GM12872 (cell line): Measurements from ENCODE around the gene IRS1.

ENCODE experiments used
- TF ChIP-seq, protein P1 (sequence below): IDR thresholded peaks from 3 replicates; pipeline ENCODE4 v1.5.1; 2011; ENCODE audit warnings: low read depth, mild to moderate bottlenecking, low read length, moderate library complexity; ENCODE audit not compliant: insufficient read depth

IRS1 gene

DNA sequence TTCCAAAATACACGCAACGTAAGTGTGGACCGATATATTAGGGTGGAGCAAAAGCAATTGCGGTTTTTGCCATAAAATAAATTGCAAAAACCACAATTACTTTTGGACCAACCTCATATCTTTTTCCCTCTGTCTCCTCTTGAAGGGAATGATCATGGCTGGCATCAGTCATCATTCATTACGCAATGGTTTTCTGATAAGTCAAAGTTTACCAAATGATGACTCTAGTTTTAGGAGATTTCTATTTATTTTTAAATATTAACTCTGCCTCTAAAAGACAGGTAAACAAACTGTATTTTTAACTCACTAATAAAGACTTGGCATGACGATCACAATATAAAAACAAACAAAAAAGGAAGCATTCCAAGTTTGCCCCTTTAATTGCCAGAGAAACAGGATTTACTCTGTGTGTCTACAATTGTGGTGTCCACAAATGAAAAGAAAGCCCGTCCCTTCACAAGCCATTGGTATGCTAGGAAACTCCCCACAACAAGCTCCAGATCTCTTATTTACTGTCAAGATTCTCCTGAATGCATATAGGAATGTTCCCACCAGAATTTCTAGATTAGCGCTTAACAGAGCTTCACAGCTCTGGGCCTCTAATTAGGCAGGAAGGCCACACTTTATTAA is 61.3 kb downstream of the IRS1 start:
- TF ChIP-seq, protein P1, sequence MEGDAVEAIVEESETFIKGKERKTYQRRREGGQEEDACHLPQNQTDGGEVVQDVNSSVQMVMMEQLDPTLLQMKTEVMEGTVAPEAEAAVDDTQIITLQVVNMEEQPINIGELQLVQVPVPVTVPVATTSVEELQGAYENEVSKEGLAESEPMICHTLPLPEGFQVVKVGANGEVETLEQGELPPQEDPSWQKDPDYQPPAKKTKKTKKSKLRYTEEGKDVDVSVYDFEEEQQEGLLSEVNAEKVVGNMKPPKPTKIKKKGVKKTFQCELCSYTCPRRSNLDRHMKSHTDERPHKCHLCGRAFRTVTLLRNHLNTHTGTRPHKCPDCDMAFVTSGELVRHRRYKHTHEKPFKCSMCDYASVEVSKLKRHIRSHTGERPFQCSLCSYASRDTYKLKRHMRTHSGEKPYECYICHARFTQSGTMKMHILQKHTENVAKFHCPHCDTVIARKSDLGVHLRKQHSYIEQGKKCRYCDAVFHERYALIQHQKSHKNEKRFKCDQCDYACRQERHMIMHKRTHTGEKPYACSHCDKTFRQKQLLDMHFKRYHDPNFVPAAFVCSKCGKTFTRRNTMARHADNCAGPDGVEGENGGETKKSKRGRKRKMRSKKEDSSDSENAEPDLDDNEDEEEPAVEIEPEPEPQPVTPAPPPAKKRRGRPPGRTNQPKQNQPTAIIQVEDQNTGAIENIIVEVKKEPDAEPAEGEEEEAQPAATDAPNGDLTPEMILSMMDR = no peak

DNA sequence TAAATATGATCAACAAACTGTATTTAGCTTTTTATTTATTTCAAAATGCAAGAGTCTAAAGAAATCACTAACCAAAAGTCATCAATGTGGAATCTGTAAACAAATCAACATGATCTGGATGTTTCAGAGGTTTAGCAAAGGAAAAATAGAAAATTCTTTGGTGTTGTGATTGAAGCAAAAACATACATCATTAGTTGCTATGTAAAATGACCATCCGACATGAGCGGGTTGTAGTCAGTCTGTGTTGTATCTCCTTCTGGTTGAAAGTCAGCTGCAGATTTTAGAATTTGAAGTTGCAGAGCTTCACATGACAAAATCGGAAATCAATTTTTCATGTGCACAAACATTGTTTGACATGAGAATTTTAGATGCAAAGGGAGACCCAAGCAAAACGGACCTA is 63.2 kb downstream of the IRS1 start:
- TF ChIP-seq, protein P1 = no peak

DNA sequence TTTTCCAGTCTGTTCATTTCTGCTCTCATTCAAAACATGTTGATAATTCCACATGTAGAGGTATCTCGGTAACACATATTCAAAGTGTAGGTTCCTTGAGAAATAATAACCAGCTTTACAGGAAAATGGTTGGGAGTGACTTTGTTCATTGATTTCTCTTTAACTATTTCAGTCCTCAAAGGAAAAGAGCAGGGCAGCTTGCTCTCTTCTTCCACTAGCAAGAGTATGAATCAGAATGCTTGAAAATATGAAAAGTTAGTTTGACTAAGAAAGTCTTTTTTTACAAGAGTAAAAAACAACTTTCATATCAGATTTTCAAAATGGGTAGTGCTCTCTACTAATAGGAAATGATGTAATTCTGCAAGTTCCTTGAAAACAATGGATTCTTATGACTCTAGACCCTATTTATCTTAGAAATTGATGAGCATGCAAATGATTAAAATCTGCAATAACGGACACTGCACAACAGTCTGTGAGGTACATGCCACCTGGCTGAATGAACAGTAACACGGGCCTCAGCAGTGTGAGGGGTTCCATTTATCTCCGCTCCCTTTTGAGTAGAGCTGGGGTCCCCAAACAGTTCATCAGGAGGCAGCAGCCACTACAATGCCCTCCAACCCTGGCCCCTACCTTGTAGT is 65.6 kb downstream of the IRS1 start:
- TF ChIP-seq, protein P1 = no peak

DNA sequence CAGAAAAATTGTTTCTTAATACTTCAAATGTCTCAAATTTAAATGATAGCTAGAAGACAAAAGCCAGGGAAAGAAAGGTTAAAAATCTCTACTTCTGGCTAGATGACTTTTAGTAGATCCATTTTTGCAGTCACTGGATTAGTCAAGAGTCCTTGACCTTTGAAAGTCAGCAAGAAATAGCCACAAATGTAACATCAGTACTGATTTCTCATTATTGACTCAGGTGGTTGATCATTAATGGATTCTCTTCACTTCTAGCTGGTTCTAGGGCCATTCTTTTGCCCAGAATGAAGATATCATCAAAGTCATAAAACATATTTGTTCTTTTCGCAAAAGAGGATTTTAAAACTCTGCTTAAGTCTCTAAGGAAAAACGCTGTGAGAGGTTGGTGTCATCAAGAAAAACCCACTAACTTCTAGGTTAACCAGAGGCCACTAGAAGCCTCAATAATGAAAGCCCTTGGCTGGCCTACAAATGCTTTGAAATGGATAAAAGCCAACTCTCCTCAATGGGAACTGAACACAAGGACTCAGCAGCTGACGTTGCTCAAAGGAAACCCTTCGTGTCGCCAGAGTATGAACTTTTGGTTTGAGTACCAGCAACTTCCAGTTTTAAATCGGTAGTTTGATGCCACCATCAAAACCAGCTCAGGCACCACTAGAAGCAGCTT is 66.3 kb downstream of the IRS1 start:
- TF ChIP-seq, protein P1 = no peak

DNA sequence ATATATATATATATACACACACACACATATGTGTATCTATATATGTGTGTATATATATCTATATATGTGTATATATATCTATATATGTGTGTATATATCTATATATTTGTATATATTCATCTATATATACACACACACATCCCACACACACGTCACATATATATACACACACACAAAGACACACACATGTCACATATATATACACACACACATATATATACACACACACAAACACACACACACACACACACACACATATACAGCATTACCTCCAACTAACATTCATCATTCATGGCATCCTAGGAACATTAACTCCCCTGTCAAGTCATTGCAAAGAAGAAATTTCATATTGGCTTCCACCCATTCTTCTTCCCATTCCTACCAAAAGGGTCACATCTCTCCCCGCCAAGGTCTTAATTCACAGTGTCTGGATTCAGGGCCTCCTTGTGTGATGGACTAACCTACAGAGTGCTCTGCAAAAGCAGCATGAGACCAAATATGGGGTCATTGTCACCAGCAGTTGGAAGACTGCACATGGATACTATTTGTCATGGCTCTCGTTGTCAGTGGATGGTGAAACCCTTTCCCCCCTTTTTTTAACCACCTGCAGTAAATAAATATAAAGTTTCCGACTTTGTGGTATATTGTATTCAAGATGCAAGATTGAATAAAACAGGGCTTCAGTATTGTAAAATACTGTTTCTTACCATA is 67.0 kb downstream of the IRS1 start:
- TF ChIP-seq, protein P1 = no peak

DNA sequence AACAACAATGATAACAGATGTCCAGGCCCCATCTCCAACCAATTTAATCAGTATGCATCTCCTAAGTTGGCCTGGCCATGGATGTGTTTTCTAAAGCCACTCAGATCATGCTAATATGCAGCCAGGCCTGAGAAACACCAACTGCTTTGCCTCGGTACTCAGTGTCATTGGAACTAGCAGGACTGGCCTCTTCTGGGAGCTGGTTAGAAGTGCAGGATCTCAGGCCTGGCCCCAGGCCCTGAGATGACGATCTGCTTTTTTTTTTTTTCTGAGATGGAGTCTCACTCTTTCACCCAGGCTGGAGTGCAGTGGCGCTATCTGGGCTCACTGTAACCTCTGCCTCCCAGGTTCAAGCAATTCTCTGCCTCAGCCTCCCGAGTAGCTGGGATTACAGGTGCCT is 69.1 kb downstream of the IRS1 start:
- TF ChIP-seq, protein P1 = no peak

DNA sequence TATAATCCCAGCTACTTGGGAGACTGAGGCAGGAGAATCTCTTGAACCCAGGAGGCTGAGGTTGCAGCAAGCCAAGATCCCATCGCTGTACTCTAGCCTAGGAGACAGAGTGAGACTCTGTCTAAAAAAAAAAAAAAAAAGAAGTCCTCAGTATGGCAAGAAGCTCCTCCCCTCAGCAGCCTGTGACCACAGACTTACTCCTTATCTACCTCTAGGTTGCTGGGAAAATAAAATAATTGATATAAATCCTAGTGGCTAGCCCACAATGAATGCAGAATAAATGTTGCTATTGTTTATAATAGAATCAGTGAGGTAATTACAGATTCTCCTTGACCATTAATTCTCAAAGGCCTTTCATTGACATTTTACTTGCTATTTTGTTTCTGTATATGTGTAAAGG is 70.6 kb downstream of the IRS1 start:
- TF ChIP-seq, protein P1 = no peak
